ENCODE measurements around the gene ZNF777. TPM values are rescaled to one million over a fixed set of nuclear protein-coding genes. Genes with fewer than 3 reads are reported as not detected.
"Not testable (repeated sequence)": the region's sequence is repeated elsewhere in the genome, so short reads cannot be mapped to it uniquely, and the experiment has no call there.

Gene ZNF777
- total and polyA plus RNA-seq, 8 donors = 4.0 to 8.0 (median 6.1) TPM

- Histone ChIP-seq H3K4me3 (no peak overlapping the region), H3K36me3 (no peaks in the 10 kb centered on the region), H3K4me1 (no peaks in the 10 kb centered on the region), H3K9me3 (no peaks in the 10 kb centered on the region), H3K27me3 (peaks cover 0 to 11% (median 0%) of the 10 kb centered on the region in 4 donors), H3K27ac (no peak overlapping the region)
- WGBS, 2 donors = 8% methylated on average over 36 of the region's 36 CpGs
- FAIRE-seq (no peak), ATAC-seq (peak; percentile 35 to 77 (median 52)), DNase-seq (peak in 1 of 6 donors; percentile 35)
- intact Hi-C loops (cut with DNase I) = no loop called here
- no peak for TF ChIP-seq CTCF (IDR thresholded peaks at IDR 0.05)
Measured at GRCh38 chr7:149414745-149415390, 46.0 kb downstream of the ZNF777 start.

DNA sequence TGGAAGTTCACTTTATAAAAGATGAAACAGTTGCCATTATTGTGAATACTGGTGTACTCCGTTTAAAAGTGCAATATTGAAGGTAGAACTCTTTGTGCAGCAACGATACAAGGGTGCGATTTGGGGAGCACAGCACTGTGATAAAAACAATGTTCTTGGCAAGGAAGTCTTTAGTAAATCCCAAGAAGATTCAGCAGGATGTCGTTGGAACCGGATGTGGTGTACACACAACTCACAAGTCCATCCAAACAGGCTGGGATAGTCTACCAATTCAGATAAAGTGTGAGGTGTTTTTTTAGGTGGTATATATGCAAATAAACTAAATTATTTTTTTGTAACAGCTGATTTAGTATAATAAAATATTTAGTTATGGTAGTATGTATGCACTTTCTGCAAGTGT is 46.7 kb downstream of the ZNF777 start:
- TF ChIP-seq CTCF (IDR thresholded peaks at IDR 0.05) = no peak
- Histone ChIP-seq H3K27me3 (peaks cover 0 to 11% (median 0%) of the 10 kb centered on the region in 4 donors), H3K9me3 (no peaks in the 10 kb centered on the region), H3K36me3 (no peaks in the 10 kb centered on the region), H3K27ac (no peak overlapping the region), H3K4me3 (no peak overlapping the region), H3K4me1 (no peaks in the 10 kb centered on the region)
- DNase-seq (no peak), ATAC-seq (no peak), FAIRE-seq (no peak)
- WGBS, 2 donors = 49 to 56% methylated on average over 5 of the region's 5 CpGs
- intact Hi-C loops (cut with DNase I) = no loop called here

DNA sequence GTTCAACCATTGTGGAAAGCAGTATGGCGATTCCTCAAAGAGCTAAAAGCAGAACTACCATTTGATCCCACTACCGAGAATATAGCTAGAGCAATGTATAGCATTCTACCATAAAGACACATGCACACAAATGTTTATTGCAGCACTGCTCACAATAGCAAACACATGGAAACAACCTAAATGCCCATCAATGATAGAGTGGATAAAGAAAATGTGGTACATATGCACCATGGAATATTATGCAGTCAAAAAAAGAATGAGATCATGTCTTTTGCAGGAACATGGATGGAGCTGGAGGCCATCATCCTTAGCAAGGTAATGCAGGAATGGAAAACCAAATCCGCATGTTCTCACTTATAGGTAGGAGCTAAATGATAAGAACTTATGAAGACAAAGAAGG is 47.8 kb downstream of the ZNF777 start:
- 84 to 96% methylated on average over 3 of the region's 3 CpGs for WGBS, 2 donors

DNA sequence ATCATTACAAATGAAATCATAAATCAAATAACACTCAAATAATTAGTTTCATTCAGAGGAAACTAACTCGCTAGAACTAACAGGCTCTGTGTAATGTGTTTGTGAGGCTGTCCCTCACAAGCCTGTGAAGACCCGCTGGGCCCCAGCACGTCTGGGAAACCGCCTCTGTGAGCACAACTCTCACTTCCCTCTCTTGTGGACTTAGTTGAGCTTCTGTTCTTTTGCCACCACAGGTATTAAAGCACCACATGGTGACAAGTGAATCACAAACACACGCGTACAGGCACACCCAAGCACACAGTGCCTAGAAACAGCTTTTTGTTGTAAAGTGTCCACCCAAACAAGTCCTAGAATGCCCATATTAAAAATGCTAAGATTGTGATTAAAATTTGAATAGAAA is 51.0 kb downstream of the ZNF777 start:
- TF ChIP-seq CTCF (IDR thresholded peaks at IDR 0.05) = no peak
- Histone ChIP-seq H3K36me3 (no peaks in the 10 kb centered on the region), H3K4me3 (no peak overlapping the region), H3K4me1 (no peaks in the 10 kb centered on the region), H3K9me3 (no peaks in the 10 kb centered on the region), H3K27me3 (peaks cover 0 to 9% (median 0%) of the 10 kb centered on the region in 4 donors), H3K27ac (no peak overlapping the region)
- no peak for DNase-seq
- 86 to 87% methylated on average over 6 of the region's 6 CpGs for WGBS, 2 donors
- no peak for ATAC-seq
- intact Hi-C loops (cut with DNase I) = no loop called here
- FAIRE-seq = no peak

More for the DNA sequence above, 47.8 kb downstream of the ZNF777 start:
- FAIRE-seq; intact Hi-C loops (cut with DNase I); H3K9me3 ChIP-seq; DNase-seq; H3K4me1 ChIP-seq; H3K27ac ChIP-seq; H3K36me3 ChIP-seq; ATAC-seq; H3K4me3 ChIP-seq: not testable (repeated sequence)
- peaks cover 0 to 11% (median 0%) of the 10 kb centered on the region in 4 donors for H3K27me3 ChIP-seq

DNA sequence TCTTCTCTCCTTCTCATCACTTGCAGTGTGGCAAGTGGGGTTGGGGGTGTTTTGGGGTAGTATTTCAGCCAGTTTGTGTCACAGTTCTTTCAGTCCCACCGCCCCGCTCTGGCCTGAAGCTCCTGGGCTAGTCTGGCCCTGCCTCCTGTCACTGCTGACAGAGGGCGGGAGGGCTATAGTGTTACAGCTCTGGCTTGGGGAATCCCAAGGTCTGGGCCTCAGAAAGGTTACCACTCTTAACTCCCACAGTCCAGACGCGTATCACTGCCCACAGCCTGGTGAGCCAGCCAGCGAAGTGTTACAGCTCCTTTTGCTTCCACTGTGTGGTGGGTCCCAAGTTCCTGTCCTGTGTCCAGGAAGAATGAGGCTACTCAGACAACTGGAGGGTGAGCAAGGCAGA is 56.0 kb downstream of the ZNF777 start:
- no peak for FAIRE-seq
- H3K4me1 ChIP-seq = no peaks in the 10 kb centered on the region
- DNase-seq = no peak
- TF ChIP-seq CTCF (IDR thresholded peaks at IDR 0.05) = no peak
- 85% methylated on average over 6 of the region's 6 CpGs for WGBS, 2 donors
- no peaks in the 10 kb centered on the region for H3K27me3 ChIP-seq
- ATAC-seq = no peak
- H3K27ac ChIP-seq = no peak overlapping the region
- H3K9me3 ChIP-seq = no peaks in the 10 kb centered on the region
- H3K36me3 ChIP-seq = no peaks in the 10 kb centered on the region
- no peak overlapping the region for H3K4me3 ChIP-seq
- intact Hi-C loops (cut with DNase I) = no loop called here

Data from pancreas (tissue), 10 donors.